Mammary epithelial cell (primary cell): ENCODE data around the gene PRODH.

ENCODE experiments used
- EZH2 ChIP-seq: IDR thresholded peaks from 2 replicates; pipeline ENCODE4 v1.6.1; 2012; ENCODE audit warnings: low read length, inconsistent platforms, borderline replicate concordance
- TF ChIP-seq, protein P1 (sequence below), 2 donors: IDR thresholded peaks in 1 of 2; conservative IDR thresholded peaks in 1 of 2; 2 replicates each; pipeline ENCODE4 v1.5.1; 2011 to 2012; ENCODE audit warnings: inconsistent platforms in 2 of 2, low read length in 2 of 2, mild to moderate bottlenecking in 2 of 2, control low read depth in 1 of 2, low read depth in 1 of 2; ENCODE audit not compliant: insufficient read depth in 1 of 2; ENCODE audit errors: extremely low read depth in 1 of 2

- TF ChIP-seq, protein P1, sequence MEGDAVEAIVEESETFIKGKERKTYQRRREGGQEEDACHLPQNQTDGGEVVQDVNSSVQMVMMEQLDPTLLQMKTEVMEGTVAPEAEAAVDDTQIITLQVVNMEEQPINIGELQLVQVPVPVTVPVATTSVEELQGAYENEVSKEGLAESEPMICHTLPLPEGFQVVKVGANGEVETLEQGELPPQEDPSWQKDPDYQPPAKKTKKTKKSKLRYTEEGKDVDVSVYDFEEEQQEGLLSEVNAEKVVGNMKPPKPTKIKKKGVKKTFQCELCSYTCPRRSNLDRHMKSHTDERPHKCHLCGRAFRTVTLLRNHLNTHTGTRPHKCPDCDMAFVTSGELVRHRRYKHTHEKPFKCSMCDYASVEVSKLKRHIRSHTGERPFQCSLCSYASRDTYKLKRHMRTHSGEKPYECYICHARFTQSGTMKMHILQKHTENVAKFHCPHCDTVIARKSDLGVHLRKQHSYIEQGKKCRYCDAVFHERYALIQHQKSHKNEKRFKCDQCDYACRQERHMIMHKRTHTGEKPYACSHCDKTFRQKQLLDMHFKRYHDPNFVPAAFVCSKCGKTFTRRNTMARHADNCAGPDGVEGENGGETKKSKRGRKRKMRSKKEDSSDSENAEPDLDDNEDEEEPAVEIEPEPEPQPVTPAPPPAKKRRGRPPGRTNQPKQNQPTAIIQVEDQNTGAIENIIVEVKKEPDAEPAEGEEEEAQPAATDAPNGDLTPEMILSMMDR (conservative IDR thresholded peaks at IDR 0.05 in 1 of 2, IDR thresholded peaks at IDR 0.05 in 1 of 2; ENCODE audit: extremely low read depth in 1 of 2, insufficient read depth in 1 of 2, low read depth in 1 of 2, low read length in 2 of 2): no peak
- no peak for TF ChIP-seq EZH2
Observed at GRCh38 chr22:18931905-18932652, 4.0 kb downstream of the PRODH start.
